Measurements from ENCODE around the gene CACNA1C.
A peak's percentile ranks its signal among the peaks of the same experiment; 100 is the strongest.

Gene CACNA1C

DNA sequence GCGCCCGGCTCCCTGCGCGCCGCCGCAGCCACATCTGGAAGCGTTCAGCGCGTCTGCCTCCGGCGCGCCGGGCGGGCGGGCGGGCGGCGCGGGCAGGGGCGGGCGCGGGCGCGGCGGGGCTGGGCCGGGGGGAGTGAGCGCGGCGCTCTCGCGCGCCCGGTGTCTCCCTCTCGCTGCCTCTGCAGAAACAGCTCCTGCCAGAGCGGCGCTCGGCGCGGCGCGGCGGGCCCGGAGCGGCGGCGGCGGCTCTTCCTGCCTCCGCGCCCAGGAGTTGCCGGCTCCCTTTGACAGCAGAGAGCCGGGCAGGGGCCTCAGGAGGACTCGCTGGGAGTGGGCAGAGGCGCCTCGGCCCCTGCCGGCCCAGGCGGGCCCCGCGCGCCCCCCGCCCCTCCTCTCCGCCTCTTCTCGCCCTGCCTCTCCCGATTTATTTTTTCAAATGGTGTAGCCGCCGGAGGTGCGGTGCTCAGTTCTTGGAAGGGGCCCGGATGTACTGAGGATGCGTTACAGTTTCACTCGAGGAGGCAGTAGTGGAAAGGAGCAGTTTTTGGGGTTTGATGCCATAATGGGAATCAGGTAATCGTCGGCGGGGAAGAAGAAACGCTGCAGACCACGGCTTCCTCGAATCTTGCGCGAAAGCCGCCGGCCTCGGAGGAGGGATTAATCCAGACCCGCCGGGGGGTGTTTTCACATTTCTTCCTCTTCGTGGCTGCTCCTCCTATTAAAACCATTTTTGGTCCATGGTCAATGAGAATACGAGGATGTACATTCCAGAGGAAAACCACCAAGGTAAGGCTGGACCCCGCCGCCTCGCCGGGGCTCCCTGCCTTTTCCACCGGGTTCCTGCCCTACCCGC lies at the start of gene CACNA1C:
TSS of gene CACNA1C (plus strand) at position 162 of the 853 bp plus-strand sequence. CDS start at position 738, 576 bp downstream.
- DNase-seq: peak in 48 of 58 donors; percentile 13 to 67 (median 42)

DNA sequence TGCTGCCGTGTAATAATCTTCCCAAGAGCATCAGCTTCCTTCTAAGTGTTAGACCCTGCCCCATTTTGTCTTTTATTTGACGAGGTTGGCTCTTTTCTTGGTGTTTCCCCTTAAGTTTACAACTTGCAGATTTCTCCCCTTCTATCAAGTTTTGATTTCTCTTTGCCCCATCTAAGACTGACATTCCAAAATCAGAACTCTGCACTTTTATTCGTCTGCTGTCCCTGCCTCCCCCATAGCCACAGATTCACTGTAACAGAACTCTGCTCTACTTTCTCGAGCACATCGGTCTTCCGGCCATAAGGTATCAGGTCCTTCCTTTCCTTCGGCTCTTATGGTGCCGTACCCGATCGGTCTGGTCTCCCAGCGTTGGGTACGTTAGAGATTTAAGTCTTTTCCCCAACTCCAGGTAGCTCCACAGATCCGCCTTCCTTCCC lies 49.1 kb upstream of the CACNA1C start:
- peak in 2 of 58 donors; percentile 36 to 63 for DNase-seq

DNA sequence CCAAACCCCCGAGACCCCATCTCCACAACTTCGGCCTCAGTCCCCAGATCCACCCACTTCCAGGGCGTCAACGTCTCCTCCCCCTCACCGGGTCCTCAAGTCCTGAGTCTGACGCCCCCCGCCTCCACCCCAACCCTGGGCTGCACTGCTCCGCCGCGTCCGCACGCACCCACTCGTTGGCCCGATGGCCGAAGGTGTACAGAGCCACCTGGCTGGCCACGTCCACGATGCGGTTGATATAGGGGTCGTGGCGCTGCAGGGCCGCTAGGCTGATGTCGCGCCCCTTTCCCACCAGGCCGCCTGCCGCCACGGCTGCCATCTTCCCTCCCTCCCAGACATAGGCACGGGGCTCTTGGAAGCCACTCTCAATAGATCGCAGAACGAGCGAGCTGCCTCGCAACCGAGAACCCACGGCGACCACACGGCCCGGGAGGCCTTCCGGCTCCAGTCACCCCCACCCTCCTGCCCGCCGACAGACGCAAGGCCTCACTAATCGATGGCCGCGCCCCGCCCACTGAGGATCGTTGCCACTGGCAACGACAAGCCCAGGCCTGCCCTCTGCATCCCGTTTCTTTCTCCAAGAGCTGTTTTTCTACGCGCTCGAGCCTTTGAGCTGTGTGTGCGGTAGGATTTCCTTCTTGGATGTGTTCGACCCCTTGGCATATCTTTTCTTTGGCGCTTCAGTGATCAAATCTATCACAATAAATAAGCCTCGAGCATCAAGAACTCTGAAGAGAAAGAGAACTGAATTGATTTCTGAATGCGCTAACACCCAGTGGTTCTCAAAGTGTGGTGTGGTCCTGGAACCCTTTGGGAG lies 48.5 kb upstream of the CACNA1C start, which contains the start of gene DCP1B:
TSS of gene DCP1B (minus strand) at position 345 of the 817 bp plus-strand sequence. CDS start at position 319, 26 bp downstream.
- peak; percentile 63 to 99 (median 96) for DNase-seq

DNA sequence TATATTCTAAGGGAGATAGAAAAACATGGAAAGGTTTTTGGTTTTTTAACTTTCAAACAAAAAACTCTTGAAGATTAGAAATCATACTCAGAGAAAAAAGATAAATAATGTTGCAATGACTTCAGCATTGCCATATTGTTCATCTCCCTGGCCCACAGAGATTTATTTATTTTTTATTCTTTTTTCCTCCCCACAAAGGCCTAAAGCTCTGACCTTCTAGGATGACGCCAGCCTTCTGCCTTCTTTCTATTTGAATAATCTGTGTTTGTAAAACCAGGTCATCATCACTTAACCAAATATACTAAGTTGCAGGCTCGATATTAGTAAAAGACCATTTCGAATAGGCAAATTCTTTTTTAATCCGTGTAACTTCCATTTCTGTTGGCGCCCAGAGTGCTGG lies 44.1 kb upstream of the CACNA1C start:
- no peak for DNase-seq

DNA sequence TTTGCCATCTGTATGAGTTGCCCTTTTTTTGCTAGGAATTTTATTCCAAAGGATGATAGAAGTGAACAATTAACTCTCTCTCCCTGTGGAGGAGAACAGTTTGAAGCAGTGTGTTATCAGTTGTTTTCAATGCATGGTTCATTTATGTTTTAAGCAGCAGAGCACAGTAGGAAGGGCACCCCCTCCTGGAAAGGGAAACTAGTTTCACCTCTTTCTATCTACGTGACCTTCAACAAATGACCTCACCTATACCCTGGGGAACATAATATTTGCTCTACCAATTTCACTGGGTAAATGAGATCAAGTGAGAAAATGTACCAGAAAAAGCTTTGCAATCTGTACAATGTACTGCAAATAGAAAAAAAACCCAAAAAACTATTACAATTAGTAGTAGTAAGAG lies 43.2 kb upstream of the CACNA1C start:
- DNase-seq: no peak

DNA sequence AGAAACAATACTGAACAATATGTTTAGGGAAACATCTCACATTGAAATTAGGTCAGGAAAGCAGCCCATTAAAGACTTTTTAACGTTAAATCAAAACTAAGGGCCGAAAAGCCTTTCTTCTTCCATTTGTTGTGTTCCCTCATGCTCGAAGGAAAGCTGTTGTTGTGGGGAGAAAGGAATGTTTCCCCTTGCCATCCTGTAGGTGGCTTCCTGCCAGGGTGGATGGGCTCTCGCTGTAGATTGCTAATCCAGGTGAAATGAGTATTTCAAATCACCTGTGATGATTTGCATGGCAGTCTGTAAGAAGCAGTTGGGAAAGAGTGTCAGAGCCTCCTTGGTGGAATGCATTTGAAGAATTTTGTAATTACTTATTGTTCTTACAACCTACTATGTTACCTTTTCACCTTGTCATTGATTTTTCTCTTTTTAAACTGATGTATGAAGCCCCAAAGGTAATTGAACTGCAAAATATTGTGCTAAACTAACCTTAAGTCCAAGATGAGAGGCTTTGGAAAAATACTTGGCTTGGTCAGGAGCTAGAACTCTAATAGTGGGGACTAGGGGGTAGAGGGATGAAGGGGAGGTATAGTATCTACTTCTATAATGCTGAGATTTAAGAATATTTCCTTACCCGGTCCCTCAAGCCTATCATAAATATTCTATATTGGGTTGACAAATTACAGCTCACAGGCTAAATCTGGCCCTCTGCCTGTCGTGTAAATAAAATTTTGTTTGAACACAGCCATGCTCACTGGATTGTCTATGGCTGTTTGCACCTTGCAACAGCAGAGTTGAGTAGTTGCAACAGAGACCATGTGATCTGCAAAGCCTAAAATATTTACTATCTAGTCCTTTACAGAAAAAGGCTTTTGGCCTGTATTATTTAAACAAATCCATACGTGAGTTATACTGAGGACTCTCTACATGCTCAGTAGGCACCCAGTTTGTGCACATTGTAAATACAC lies 40.9 kb upstream of the CACNA1C start:
- DNase-seq: no peak

DNA sequence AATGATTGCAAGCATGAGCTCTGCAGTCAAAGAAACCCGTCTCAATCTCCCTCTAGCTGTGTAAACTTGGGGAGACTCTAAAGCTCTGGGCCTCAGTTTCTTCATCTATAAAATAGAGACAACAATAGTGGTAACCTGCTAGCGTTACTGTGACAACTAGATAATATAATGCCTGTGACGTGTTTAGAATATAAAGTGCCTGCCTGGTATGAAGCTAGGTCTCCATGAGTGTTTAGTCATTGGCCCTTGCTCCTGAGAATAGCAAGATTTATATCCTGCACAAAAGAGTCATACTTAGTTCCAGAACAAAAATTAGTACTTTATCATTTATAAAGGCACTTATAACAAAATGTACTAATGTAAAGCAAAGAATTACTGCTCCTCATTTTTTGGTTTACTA lies 39.7 kb upstream of the CACNA1C start:
- no peak for DNase-seq

DNA sequence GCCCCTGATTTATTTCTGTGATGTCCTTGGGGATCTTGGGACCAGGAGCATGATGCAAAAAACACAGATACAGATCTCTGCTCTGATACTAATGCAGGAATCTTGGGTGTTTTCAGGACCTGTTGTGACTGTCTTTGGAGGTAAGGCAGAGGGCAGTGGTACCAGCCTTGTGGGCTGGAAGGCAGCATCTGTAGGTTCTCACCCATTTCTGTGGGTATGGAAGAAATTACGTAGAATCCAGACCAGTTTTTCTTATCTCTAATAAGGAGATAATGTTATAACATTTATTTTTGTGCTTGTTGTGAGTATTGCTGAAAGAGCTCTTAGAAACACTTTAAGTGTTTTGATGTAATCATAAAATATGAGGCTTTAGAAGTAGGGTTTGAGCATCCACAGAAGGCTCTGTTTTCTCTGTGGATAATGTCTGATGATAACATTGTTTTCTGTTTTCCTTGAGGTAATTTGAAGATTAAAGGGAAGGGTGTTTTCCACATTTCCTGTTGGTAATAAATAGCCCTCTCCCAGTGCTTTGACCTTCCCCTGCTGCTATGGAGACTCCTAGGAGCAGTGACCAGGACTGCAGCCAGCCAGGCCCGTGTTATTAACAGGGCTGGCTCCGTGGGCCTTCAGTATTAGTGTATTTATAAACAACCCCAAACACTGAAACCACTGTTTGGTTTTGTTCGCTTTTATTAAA lies 39.1 kb upstream of the CACNA1C start:
- peak in 21 of 58 donors; percentile 2 to 49 (median 21) for DNase-seq

DNA sequence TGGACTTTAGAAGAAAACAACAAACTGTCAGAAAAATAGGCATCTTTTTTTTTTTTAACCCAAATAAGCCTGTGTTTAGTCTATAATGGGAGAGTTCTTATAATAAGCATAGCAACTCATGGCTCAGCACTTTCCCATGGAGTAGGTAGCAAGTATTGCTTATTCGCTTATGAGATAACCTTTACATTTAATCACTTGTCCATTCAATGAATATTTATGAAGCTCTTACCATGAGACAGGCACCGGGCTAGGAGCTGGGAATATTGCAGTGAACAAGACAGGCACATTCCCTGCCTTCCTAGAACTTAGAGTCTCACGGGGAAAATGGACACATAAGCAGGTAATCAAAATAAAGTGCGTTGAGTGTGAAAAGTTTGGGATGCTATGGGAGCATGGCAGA lies 38.6 kb upstream of the CACNA1C start:
- DNase-seq: no peak

DNA sequence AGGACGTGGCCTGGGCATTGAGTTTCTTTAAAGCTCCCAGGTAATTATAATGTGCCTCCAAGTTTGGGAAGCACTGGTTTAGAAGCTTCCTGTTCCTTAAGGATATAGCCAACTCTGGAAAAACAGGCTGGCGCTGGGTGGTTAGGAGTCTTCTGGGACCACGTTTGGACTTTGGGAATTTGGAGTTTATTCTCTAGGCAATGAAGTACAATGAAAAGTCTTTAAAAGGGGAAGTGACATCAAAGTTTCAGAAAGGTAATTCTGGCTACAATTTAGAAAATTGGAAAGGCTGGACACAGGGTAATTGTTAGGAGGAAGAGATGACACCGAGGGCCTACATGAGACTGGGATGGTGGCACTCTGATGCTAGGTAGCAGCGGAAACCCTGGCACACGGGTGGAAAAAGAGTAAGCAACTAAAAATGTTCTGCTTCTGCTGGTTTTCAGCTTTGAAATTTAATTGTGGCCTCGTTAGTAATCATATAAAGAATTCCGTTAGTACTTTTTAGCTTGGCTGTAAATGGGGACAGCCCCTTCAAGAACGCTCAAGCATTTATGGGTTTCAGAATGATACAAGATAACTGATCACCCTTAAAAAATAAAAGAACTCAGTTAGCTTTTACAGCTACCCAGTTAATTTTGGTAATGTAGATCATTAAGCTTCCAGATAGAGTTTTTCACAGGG lies 35.8 kb upstream of the CACNA1C start:
- DNase-seq: no peak

DNA sequence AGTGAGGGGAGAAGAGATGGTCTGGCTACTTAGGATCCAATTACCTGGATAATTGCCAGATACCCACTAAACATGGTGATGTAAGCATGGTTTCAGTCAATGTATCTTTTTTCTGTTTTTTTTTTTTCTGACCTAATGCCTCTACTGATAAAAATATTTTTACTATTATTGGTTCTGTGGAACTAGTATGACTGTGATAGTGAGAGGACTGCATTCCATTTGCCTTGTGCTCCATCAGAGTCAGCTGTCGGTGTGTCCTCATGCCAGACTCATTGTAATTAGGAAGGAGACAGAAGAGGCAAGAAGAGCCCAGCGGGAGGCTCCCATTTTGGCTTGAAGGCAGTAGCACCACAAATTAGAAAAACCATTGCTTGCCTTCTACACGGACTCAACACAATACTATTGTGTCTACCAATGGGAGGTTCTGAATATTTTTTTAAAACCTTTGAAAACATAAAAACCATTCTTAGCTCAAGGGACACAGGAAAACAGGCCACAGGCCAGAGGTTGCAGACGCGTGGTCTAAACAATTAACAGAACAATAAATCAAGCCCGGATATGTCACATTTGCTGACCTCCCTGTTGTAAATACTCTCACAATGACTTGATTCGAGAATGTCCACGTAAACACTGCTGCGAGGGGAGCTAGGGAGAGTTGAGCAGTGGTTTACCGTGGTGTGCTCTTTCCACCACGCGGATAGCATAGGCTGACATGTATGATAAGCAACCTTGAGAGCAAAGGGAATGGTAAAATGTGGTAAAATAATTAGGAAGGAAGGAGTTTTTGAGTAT lies 35.0 kb upstream of the CACNA1C start:
- no peak for DNase-seq

DNA sequence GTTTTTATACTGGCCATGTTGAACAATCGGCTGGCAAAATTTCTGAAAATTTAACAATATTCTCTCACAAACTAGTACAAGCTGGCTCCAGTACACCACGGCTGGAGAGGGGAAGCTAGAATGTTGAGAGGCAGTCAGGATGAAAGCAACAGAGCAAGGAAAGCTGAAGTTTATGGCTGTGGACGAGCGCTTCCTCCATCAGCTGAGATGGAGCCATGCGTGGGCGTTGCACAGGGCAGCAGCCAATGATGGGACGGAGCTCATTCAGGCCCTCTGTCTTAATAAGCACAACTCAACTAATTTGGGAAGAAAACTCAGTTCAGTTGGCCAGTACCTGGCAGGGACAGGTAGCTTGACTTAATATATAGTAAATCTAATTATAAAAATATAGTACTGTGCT lies 34.4 kb upstream of the CACNA1C start:
- DNase-seq: no peak

DNA sequence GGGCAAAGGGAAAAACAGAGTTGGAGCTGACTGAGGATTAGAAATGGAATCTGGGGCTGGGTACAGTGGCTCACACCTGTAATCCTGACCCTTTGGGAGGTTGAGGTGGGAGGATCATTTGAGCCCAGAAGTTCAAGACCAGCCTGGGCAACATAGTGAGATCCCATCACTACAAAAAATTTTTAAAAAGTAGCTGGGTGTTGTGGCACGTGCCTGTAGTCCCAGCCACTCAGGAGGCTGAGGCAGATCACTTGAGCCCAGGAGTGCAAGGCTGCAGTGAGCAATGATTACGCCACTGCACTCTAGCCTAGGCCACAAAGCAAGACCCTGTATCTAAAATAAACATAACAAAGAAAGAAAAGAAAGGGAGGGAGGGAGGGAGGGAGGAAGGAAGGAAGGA lies 33.7 kb upstream of the CACNA1C start:
- no peak for DNase-seq

DNA sequence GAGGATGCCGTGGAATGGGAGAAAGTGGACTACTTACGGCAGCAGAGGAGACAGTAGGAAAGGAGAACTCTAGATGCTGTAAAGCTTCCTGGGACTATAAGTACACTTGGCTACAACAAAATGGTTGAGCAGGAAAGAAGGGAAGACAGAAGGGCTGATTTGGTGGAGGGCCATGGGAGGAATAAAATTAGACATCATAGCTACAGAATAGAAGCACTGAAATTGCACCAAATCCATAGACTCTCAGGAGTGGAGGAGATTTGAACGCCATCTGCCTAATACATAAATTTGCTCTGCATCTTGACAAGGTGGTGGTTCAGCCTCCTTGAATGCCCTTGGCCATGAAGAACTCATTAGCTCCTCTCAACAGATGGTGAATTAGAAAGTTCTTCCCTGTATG lies 32.3 kb upstream of the CACNA1C start:
- no peak for DNase-seq

DNA sequence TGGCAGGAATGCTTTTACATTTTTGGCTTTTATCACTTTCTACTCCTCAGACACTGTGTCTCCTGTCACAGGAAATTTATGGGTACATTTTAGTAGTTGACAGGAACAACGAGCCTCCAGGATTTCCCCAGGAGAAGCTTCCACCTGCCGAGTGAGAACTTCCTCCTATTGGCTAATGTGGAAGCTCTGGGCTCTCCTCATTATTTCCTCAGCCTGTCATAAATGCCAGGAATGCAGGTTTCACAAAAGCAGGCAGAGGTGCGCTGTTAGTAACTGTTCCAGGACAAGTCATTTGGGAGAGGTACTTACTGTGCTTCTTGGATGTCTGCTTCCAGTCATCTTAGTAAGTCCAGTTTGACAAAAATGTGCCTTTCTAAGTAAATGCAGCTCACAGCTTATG lies 29.4 kb upstream of the CACNA1C start:
- DNase-seq: no peak

DNA sequence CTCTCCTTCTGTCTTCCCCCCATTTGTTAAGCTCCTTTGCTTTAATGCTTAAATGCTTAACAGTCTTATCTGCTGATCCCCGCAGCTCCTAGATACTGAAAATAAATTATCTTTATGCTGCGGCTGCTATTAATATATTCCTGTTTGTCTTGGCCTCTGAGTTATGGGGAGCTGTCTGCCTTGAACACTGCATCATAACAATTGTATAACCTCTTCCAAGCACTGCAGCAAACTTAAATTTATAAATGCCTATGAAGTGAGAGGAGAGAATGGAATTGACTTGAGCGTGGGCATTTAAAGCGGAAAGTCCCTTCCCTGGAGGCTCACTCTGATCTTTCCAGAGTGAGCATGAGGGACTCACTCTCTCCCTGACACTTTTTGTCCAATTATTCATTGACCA lies 25.4 kb upstream of the CACNA1C start:
- DNase-seq: no peak

DNA sequence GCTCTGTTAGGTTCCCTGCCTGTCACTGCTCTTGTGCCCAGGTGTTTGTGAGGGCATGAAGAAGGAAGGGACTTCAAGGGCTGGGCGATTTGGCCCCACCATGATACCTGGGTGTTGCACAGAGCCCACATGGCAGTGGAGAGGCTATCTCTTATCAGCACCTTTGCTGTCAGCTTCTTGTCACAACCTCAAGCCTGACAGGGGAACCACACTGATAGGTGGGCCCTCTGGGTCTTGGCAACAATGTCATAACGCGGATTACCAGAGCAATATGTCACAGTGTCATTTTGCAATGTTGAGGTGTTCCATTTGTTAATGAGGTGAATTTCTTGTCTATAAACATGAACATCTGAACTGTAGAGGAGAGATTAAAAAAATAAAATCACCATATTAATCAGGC lies 22.9 kb upstream of the CACNA1C start:
- no peak for DNase-seq

DNA sequence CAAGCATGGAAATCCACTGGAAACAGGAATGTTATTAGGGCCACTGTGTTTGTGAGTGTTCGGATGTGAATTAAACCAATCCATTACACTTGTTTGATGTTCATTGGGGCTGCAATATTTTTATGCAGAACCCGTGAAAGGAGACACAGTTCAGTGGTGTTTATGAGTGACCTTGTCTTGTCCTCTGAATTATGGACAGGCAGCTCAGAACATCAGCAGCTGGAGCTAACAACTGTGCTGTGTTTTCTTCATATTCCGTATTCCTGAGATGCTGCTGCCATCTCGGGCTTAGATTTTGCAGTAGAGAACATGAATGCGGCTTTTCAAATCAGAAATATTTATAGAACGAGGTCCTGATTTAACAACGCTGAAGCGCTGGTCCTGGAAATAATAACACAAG lies 20.3 kb upstream of the CACNA1C start:
- DNase-seq: peak in 2 of 58 donors; percentile 14 to 30

All from anterior cingulate cortex (tissue), 58 donors.